Epithelial cell of esophagus (primary cell): ENCODE results near the gene TSC2.

Source experiments
- DNase-seq: peaks from one replicate; pipeline ENCODE4 v3.0.0; 2010; ENCODE audit warnings: low read depth
- H3K4me3 ChIP-seq: 2 replicates; pipeline ENCODE4 v1.5.1; 2011; ENCODE audit warnings: mild to moderate bottlenecking, low read length, control low read depth
- CTCF ChIP-seq: IDR thresholded peaks from 2 replicates; pipeline ENCODE4 v1.5.1; 2011; ENCODE audit warnings: low read depth, mild to moderate bottlenecking, low read length, control low read depth, inconsistent platforms; ENCODE audit not compliant: insufficient read depth; ENCODE audit errors: missing control alignments

Gene TSC2

GRCh38 chr16:2047330-2048115 lies at the start of gene TSC2, which contains the start of gene NTHL1:
Gene TSC2, plus strand, starts transcription at chr16:2047985. Its CDS starts 631 bp downstream, at chr16:2048616.
Gene NTHL1, minus strand, starts transcription at chr16:2047834. Its CDS starts 11 bp downstream, at chr16:2047823.
- TF ChIP-seq CTCF: peak; percentile 36
- H3K4me3 ChIP-seq: peak within 1 kb of the TSS; percentile 87
- peak; percentile 97 for DNase-seq

GRCh38 chr16:1998360-1998835 lies 49.4 kb upstream of the TSC2 start:
- H3K4me3 ChIP-seq: no peak overlapping the region
- DNase-seq: no peak
- TF ChIP-seq CTCF: no peak

GRCh38 chr16:1998852-1999801 lies 48.7 kb upstream of the TSC2 start:
- TF ChIP-seq CTCF: no peak
- H3K4me3 ChIP-seq: no peak overlapping the region
- DNase-seq: no peak

GRCh38 chr16:1999866-2000514 lies 47.8 kb upstream of the TSC2 start:
- no peak for DNase-seq
- TF ChIP-seq CTCF: no peak
- no peak overlapping the region for H3K4me3 ChIP-seq

GRCh38 chr16:2001035-2001434 lies 46.8 kb upstream of the TSC2 start:
- no peak overlapping the region for H3K4me3 ChIP-seq
- no peak for DNase-seq
- no peak for TF ChIP-seq CTCF
